ENCODE results near the gene ZC3H12C. TPM values are rescaled to one million over a fixed set of nuclear protein-coding genes. Genes with fewer than 3 reads are reported as not detected.
A peak's percentile ranks its signal among the peaks of the same experiment; 100 is the strongest.

The ZC3H12C gene
- total RNA-seq, 1 donor from 2014 or later: 17.0 TPM

- H3K27me3 Mint-ChIP-seq (ENCODE audit: low read depth): peaks cover 4% of the 10 kb centered on the region
- no peak overlapping the region for H3K4me3 Mint-ChIP-seq
- H3K4me1 Mint-ChIP-seq: peaks cover 24% of the 10 kb centered on the region
- TF ChIP-seq, protein P1, sequence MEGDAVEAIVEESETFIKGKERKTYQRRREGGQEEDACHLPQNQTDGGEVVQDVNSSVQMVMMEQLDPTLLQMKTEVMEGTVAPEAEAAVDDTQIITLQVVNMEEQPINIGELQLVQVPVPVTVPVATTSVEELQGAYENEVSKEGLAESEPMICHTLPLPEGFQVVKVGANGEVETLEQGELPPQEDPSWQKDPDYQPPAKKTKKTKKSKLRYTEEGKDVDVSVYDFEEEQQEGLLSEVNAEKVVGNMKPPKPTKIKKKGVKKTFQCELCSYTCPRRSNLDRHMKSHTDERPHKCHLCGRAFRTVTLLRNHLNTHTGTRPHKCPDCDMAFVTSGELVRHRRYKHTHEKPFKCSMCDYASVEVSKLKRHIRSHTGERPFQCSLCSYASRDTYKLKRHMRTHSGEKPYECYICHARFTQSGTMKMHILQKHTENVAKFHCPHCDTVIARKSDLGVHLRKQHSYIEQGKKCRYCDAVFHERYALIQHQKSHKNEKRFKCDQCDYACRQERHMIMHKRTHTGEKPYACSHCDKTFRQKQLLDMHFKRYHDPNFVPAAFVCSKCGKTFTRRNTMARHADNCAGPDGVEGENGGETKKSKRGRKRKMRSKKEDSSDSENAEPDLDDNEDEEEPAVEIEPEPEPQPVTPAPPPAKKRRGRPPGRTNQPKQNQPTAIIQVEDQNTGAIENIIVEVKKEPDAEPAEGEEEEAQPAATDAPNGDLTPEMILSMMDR (IDR thresholded peaks at IDR 0.05; ENCODE audit: unreplicated experiment): no peak
- DNase-seq (ENCODE audit: low spot score in 2 of 2, unreplicated experiment in 2 of 2): no peak
- no peaks in the 10 kb centered on the region for H3K9me3 Mint-ChIP-seq
- H3K36me3 Mint-ChIP-seq: no peaks in the 10 kb centered on the region
- no peak overlapping the region for H3K27ac Mint-ChIP-seq
These were observed 2.6 kb upstream of the ZC3H12C start for GRCh38 chr11:110090466-110091026.

GRCh38 chr11:110092111-110092514, 1.1 kb upstream of the ZC3H12C start:
- peaks cover 4% of the 10 kb centered on the region for H3K27me3 Mint-ChIP-seq (ENCODE audit: low read depth)
- peaks cover 36% of the 10 kb centered on the region for H3K4me1 Mint-ChIP-seq
- TF ChIP-seq, protein P1 (IDR thresholded peaks at IDR 0.05; ENCODE audit: unreplicated experiment): no peak
- peak overlapping the region; percentile 85 for H3K4me3 Mint-ChIP-seq
- H3K36me3 Mint-ChIP-seq: no peaks in the 10 kb centered on the region
- no peaks in the 10 kb centered on the region for H3K9me3 Mint-ChIP-seq
- DNase-seq (ENCODE audit: low spot score in 2 of 2, unreplicated experiment in 2 of 2): no peak
- peak overlapping the region; percentile 94 for H3K27ac Mint-ChIP-seq

DNA sequence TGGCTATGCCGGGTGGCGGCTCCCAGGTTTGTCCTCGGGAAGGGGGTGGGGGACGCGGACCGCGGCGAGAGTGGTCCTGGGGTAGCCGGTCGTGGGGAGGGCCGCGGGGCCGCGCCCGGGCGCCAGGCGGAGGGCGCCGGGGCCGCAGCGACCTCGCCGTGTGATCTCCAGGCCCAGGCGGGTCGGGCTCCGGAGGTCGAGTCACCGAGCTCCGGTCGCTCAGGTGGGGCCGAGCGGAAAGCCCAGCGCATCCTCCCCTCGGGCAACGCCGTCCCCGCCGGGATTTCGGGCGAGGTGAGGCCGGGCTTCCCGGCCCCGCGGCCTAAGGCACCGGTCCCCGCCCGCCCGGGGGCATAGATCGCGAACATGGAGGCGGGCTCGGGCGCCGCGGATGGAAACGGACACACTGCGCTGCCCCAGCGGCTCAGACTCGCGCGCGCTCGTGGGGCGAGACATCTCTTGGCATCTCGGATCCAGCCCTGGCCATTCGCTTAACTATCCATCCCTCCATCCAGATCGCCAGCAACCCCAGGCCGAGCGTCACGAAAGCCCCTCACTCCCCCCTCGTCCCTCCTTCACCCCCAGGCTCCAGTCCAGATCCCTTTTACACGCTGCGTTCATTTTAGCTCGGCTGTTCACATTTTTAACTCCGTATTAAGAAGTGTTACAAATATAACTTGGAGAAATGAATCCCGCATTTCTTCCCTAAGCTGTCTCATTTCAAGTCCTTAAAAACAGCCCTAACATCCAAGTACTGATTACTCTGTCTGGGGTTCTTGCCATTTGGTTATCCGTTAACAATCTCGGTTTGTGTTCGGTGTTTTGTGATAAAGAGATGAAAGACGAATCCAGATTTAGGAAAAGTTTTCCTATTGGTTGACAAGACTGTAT, 460 bp downstream of the ZC3H12C start:
- TF ChIP-seq, protein P1 (IDR thresholded peaks at IDR 0.05; ENCODE audit: unreplicated experiment): no peak
- Mint-ChIP-seq H3K4me1 (peaks cover 41% of the 10 kb centered on the region), H3K27ac (peak overlapping the region; percentile 94), H3K27me3 (ENCODE audit: low read depth) (no peaks in the 10 kb centered on the region), H3K9me3 (no peaks in the 10 kb centered on the region), H3K36me3 (no peaks in the 10 kb centered on the region), H3K4me3 (peak overlapping the region; percentile 82)
- DNase-seq (ENCODE audit: low spot score in 2 of 2, unreplicated experiment in 2 of 2): peak; percentile 32 to 70

- peak overlapping the region; percentile 82 for H3K4me3 Mint-ChIP-seq
- DNase-seq (ENCODE audit: low spot score in 2 of 2, unreplicated experiment in 2 of 2): no peak
These were observed 1.4 kb downstream of the ZC3H12C start for GRCh38 chr11:110094298-110095285.

DNA sequence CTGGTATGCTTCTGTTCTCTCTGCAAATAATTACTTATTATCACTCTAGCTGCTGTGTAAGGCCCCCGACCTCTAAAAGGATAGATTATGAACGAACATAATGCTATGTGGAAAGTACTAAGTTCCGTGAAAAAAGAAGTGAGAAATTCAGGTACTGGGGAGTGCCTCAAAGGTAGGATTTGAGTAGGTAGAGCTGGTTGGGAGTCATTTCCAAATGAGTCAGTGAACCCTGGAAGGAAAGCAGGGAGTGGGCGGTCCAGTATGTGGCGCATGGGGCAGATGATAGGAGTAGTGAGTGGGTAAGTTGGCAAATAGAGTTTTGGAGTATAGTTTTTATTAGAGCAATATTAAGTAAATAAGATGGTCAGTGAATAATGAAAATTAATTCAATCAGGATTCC, 2.4 kb downstream of the ZC3H12C start:
- no peaks in the 10 kb centered on the region for H3K27me3 Mint-ChIP-seq (ENCODE audit: low read depth)
- H3K4me3 Mint-ChIP-seq: no peak overlapping the region
- TF ChIP-seq, protein P1 (IDR thresholded peaks at IDR 0.05; ENCODE audit: unreplicated experiment): no peak
- no peaks in the 10 kb centered on the region for H3K36me3 Mint-ChIP-seq
- no peak for DNase-seq (ENCODE audit: low spot score in 2 of 2, unreplicated experiment in 2 of 2)
- peak overlapping the region; percentile 9 for H3K27ac Mint-ChIP-seq
- no peaks in the 10 kb centered on the region for H3K9me3 Mint-ChIP-seq
- peaks cover 45% of the 10 kb centered on the region for H3K4me1 Mint-ChIP-seq

More at GRCh38 chr11:110094298-110095285, 1.4 kb downstream of the ZC3H12C start:
- H3K4me1 Mint-ChIP-seq: peaks cover 41% of the 10 kb centered on the region
- H3K27me3 Mint-ChIP-seq (ENCODE audit: low read depth): no peaks in the 10 kb centered on the region
- no peaks in the 10 kb centered on the region for H3K36me3 Mint-ChIP-seq
- no peaks in the 10 kb centered on the region for H3K9me3 Mint-ChIP-seq
- peak overlapping the region; percentile 94 for H3K27ac Mint-ChIP-seq
- TF ChIP-seq, protein P1 (IDR thresholded peaks at IDR 0.05; ENCODE audit: unreplicated experiment): no peak
